ENCODE data around the gene PVALEF. TPM values are rescaled to one million over a fixed set of nuclear protein-coding genes. Genes with fewer than 3 reads are reported as not detected.
A peak's percentile ranks its signal among the peaks of the same experiment; 100 is the strongest.

Gene PVALEF
- total and polyA plus RNA-seq, 2 donors (not counting 3 experiments of a cell fraction or from before 2014, with no cell fraction given) = not detected

- DNase-seq (ENCODE audit: low read depth, low spot score) = no peak
- dilution Hi-C loops (cut with MboI; ENCODE audit: extremely low pct_ligation_motif_present, low sequenced_read_pairs) = no loop called here
- BruUV-seq (replicated peaks) = no TSS peak
- FAIRE-seq = no peak
- Histone ChIP-seq H3K27ac (ENCODE audit: insufficient read depth, low read depth, low read length) (no peak overlapping the region), H3K4me1 (ENCODE audit: control insufficient read depth, extremely low read depth, insufficient read depth, low read length) (peaks cover 7% of the 10 kb centered on the region), H3K9ac (replicated peaks; ENCODE audit: extremely low read depth, insufficient read depth, low read length) (no peak overlapping the region), H3K4me2 (ENCODE audit: insufficient read depth, low read length) (no peak overlapping the region), H3K4me3 (replicated peaks in 1 of 3; ENCODE audit: insufficient read depth in 1 of 3, low read depth in 1 of 3, low read length in 3 of 3) (no peak overlapping the region), H3K9me3 (replicated peaks; ENCODE audit: control insufficient read depth, insufficient read depth, low read length) (no peaks in the 10 kb centered on the region), H3K27me3 (ENCODE audit: control insufficient read depth in 2 of 2, insufficient read depth in 2 of 2, low read length in 2 of 2) (peaks cover 9 to 15% of the 10 kb centered on the region in 2 experiments), H3K36me3 (ENCODE audit: control insufficient read depth in 2 of 2, extremely low read depth in 1 of 2, insufficient read depth in 2 of 2, low read length in 2 of 2) (no peaks in the 10 kb centered on the region), H2AFZ (ENCODE audit: low read depth, low read length) (no peak overlapping the region), H4K20me1 (replicated peaks; ENCODE audit: control insufficient read depth, extremely low read depth, insufficient read depth, low read length) (no peaks in the 10 kb centered on the region), H3K79me2 (ENCODE audit: control insufficient read depth, insufficient read depth, low read length) (no peaks in the 10 kb centered on the region), H3K9me1 (replicated peaks; ENCODE audit: control insufficient read depth, extremely low read depth, insufficient read depth, low read length) (no peaks in the 10 kb centered on the region)
- peak; percentile 61 for TF ChIP-seq EZH2 (IDR thresholded peaks at IDR 0.05; ENCODE audit: borderline replicate concordance, low read depth, low read length, severe bottlenecking)
- TF ChIP-seq CTCF (IDR thresholded peaks at IDR 0.05; ENCODE audit: extremely low read depth in 1 of 2, insufficient read depth in 1 of 2, low read depth in 1 of 2, low read length in 2 of 2) = peak in 1 of 2 donors; percentile 2
- no peak for TF ChIP-seq POLR2AphosphoS5 (IDR thresholded peaks at IDR 0.05; ENCODE audit: insufficient read depth, low read depth, low read length)
- intact Hi-C loops (cut with micrococcal nuclease) = no loop called here
- CTCF ChIA-PET = interaction anchor here (1.7 kb wide), 1 partner anchor 79 kb away, joined by 4 read pairs; no protein-coding TSS in a partner anchor
- POLR2A ChIA-PET = no interaction called here
Measured at GRCh38 chr17:81121841-81122733, 43.2 kb upstream of the PVALEF start.
